Measurements from ENCODE around the gene MAP3K6.
"Not testable (repeated sequence)": the region's sequence is repeated elsewhere in the genome, so short reads cannot be mapped to it uniquely, and the experiment has no call there.

Gene MAP3K6

GRCh38 chr1:27366411-27367159 lies at the start of gene MAP3K6:
TSS of gene MAP3K6 (minus strand) at chr1:27366961. CDS start at chr1:27366597, 364 bp downstream.
- DNase-seq, result peak; percentile 63

GRCh38 chr1:27414091-27414490 lies 47.3 kb upstream of the MAP3K6 start:
- DNase-seq, result no peak

- no peak for DNase-seq
These were observed 46.2 kb upstream of the MAP3K6 start for GRCh38 chr1:27413004-27413403.

GRCh38 chr1:27412502-27412901 lies 45.7 kb upstream of the MAP3K6 start:
- no peak for DNase-seq

GRCh38 chr1:27410709-27411108 lies 43.9 kb upstream of the MAP3K6 start:
- DNase-seq, result no peak

- no peak for DNase-seq
These were observed 42.9 kb upstream of the MAP3K6 start for GRCh38 chr1:27409669-27410068.

- DNase-seq, result no peak
These were observed 41.4 kb upstream of the MAP3K6 start for GRCh38 chr1:27408151-27408550.

GRCh38 chr1:27406791-27407190 lies 40.0 kb upstream of the MAP3K6 start:
- DNase-seq, result not testable (repeated sequence)

GRCh38 chr1:27406362-27406680 lies 39.6 kb upstream of the MAP3K6 start:
- DNase-seq, result no peak

GRCh38 chr1:27405598-27406361 lies 39.0 kb upstream of the MAP3K6 start:
- DNase-seq, result not testable (repeated sequence)

GRCh38 chr1:27405074-27405473 lies 38.3 kb upstream of the MAP3K6 start:
- DNase-seq, result no peak

- no peak for DNase-seq
These were observed 37.2 kb upstream of the MAP3K6 start for GRCh38 chr1:27403931-27404330.

- peak; percentile 22 for DNase-seq
These were observed 36.4 kb upstream of the MAP3K6 start for GRCh38 chr1:27403065-27403726.

- no peak for DNase-seq
These were observed 35.6 kb upstream of the MAP3K6 start for GRCh38 chr1:27402349-27402754.

- no peak for DNase-seq
These were observed 34.2 kb upstream of the MAP3K6 start for GRCh38 chr1:27400963-27401341.

GRCh38 chr1:27400082-27400962 lies 33.6 kb upstream of the MAP3K6 start:
- DNase-seq, result no peak

- DNase-seq, result no peak
These were observed 32.7 kb upstream of the MAP3K6 start for GRCh38 chr1:27399251-27400025.

- no peak for DNase-seq
These were observed 31.8 kb upstream of the MAP3K6 start for GRCh38 chr1:27398405-27399149.

GRCh38 chr1:27397749-27398148 lies 31.0 kb upstream of the MAP3K6 start:
- DNase-seq, result no peak

GRCh38 chr1:27397110-27397509 lies 30.3 kb upstream of the MAP3K6 start:
- DNase-seq, result no peak

Data from activated CD4-positive, alpha-beta T cell treated with anti-CD3 and anti-CD28 coated beads, Interleukin-2, Interleukin-6, amounts not matched to agents 100 ng/mL and 50 ng/mL, durations not matched to agents 16 hours and 8 hours (primary cell).